Immature natural killer cell (primary cell): ENCODE results near the gene BLOC1S5. TPM values are rescaled to one million over a fixed set of nuclear protein-coding genes. Genes with fewer than 3 reads are reported as not detected.
A peak's percentile ranks its signal among the peaks of the same experiment; 100 is the strongest.
"Not testable (repeated sequence)": the region's sequence is repeated elsewhere in the genome, so short reads cannot be mapped to it uniquely, and the experiment has no call there.

Source experiments
- DNase-seq, 3 donors: peaks; one replicate each; pipeline ENCODE4 v3.0.0; 2022; ENCODE audit warnings: mixed read lengths in 1 of 3
- H3K27ac Mint-ChIP-seq, 6 donors: one replicate each; pipeline ENCODE4 v1.8.0; 2020; ENCODE audit warnings: mixed read lengths in 6 of 6, mild to moderate bottlenecking in 5 of 6, inconsistent platforms in 4 of 6, moderate library complexity in 3 of 6
- H3K27me3 Mint-ChIP-seq, 3 donors: one replicate each; pipeline ENCODE4 v1.8.0; 2020 to 2021; ENCODE audit warnings: low read depth in 3 of 3, mild to moderate bottlenecking in 3 of 3, mixed read lengths in 3 of 3, moderate library complexity in 3 of 3, inconsistent platforms in 1 of 3
- H3K36me3 Mint-ChIP-seq, 3 donors: one replicate each; pipeline ENCODE4 v1.8.0; 2020; ENCODE audit warnings: mixed read lengths in 3 of 3, inconsistent platforms in 2 of 3, mild to moderate bottlenecking in 2 of 3
- H3K4me1 Mint-ChIP-seq, 2 donors: one replicate each; pipeline ENCODE4 v1.8.0; 2020; ENCODE audit warnings: inconsistent platforms in 2 of 2, mild to moderate bottlenecking in 2 of 2, mixed read lengths in 2 of 2, moderate library complexity in 1 of 2
- H3K4me3 Mint-ChIP-seq, 5 donors: one replicate each; pipeline ENCODE4 v1.8.0; 2020; ENCODE audit warnings: mild to moderate bottlenecking in 5 of 5, mixed read lengths in 5 of 5, inconsistent platforms in 3 of 5, moderate library complexity in 3 of 5
- H3K9me3 Mint-ChIP-seq, 6 donors: one replicate each; pipeline ENCODE4 v1.8.0; 2020; ENCODE audit warnings: mild to moderate bottlenecking in 6 of 6, mixed read lengths in 6 of 6, inconsistent platforms in 4 of 6, moderate library complexity in 3 of 6
- polyA plus RNA-seq, 3 donors: library from polyadenylated mRNA; unstranded; fragments of 300-500 nt; fragmentation: Illumina TruSeq; gene quantifications; one replicate each; pipeline ENCODE4 v1.2.3, GENCODE V29; 2021

BLOC1S5 gene
- polyA plus RNA-seq, 3 donors from 2014 or later, result 23.6 to 42.9 (median 29.7) TPM

- no peaks in the 10 kb centered on the region for H3K27me3 Mint-ChIP-seq
- H3K36me3 Mint-ChIP-seq, result peaks cover 21 to 52% (median 40%) of the 10 kb centered on the region in 3 donors
- no peak for DNase-seq
- H3K27ac Mint-ChIP-seq, result no peak overlapping the region
- H3K9me3 Mint-ChIP-seq, result peaks cover 0 to 5% (median 0%) of the 10 kb centered on the region in 6 donors
- no peak overlapping the region for H3K4me3 Mint-ChIP-seq
- H3K4me1 Mint-ChIP-seq, result peaks cover 0 to 8% of the 10 kb centered on the region in 2 donors
Measured at GRCh38 chr6:8047541-8048292, 16.5 kb downstream of the BLOC1S5 start.

GRCh38 chr6:8045769-8046168 is 18.4 kb downstream of the BLOC1S5 start:
- H3K36me3 Mint-ChIP-seq, result peaks cover 24 to 48% (median 40%) of the 10 kb centered on the region in 3 donors
- H3K4me1 Mint-ChIP-seq, result peaks cover 0 to 10% of the 10 kb centered on the region in 2 donors

GRCh38 chr6:8043221-8043620 is 21.0 kb downstream of the BLOC1S5 start:
- no peak overlapping the region for H3K4me3 Mint-ChIP-seq
- peaks cover 0 to 11% of the 10 kb centered on the region in 2 donors for H3K4me1 Mint-ChIP-seq

More at GRCh38 chr6:8045769-8046168, 18.4 kb downstream of the BLOC1S5 start:
- H3K27me3 Mint-ChIP-seq, H3K27ac Mint-ChIP-seq, DNase-seq, H3K9me3 Mint-ChIP-seq, H3K4me3 Mint-ChIP-seq: not testable (repeated sequence)

GRCh38 chr6:8041913-8042583 is 22.1 kb downstream of the BLOC1S5 start:
- H3K9me3 Mint-ChIP-seq, result peaks cover 0 to 5% (median 0%) of the 10 kb centered on the region in 6 donors
- peaks cover 32 to 56% (median 38%) of the 10 kb centered on the region in 3 donors for H3K36me3 Mint-ChIP-seq
- H3K27ac Mint-ChIP-seq, result no peak overlapping the region
- DNase-seq, result no peak
- H3K4me1 Mint-ChIP-seq, result peaks cover 8 to 23% of the 10 kb centered on the region in 2 donors
- no peaks in the 10 kb centered on the region for H3K27me3 Mint-ChIP-seq
- H3K4me3 Mint-ChIP-seq, result no peak overlapping the region

More at GRCh38 chr6:8043221-8043620, 21.0 kb downstream of the BLOC1S5 start:
- H3K36me3 Mint-ChIP-seq, result peaks cover 40 to 55% (median 47%) of the 10 kb centered on the region in 3 donors
- no peaks in the 10 kb centered on the region for H3K27me3 Mint-ChIP-seq
- DNase-seq, result no peak
- peaks cover 0 to 5% (median 0%) of the 10 kb centered on the region in 6 donors for H3K9me3 Mint-ChIP-seq
- no peak overlapping the region for H3K27ac Mint-ChIP-seq

GRCh38 chr6:8034107-8034506 is 30.1 kb downstream of the BLOC1S5 start:
- not testable (repeated sequence) for H3K9me3 Mint-ChIP-seq, DNase-seq, H3K27ac Mint-ChIP-seq, H3K27me3 Mint-ChIP-seq, H3K4me3 Mint-ChIP-seq
- H3K36me3 Mint-ChIP-seq, result peaks cover 19 to 24% (median 22%) of the 10 kb centered on the region in 3 donors
- peaks cover 41 to 62% of the 10 kb centered on the region in 2 donors for H3K4me1 Mint-ChIP-seq

- Mint-ChIP-seq H3K4me1 (peaks cover 33 to 54% of the 10 kb centered on the region in 2 donors), H3K27me3 (peaks cover 0 to 2% (median 0%) of the 10 kb centered on the region in 3 donors), H3K9me3 (peaks cover 0 to 4% (median 0%) of the 10 kb centered on the region in 6 donors), H3K4me3 (no peak overlapping the region), H3K27ac (no peak overlapping the region), H3K36me3 (peaks cover 9 to 22% (median 20%) of the 10 kb centered on the region in 3 donors)
- DNase-seq, result no peak
Measured at GRCh38 chr6:8030920-8031319, 33.3 kb downstream of the BLOC1S5 start.

- Mint-ChIP-seq H3K4me1 (peaks cover 29 to 47% of the 10 kb centered on the region in 2 donors), H3K4me3 (no peak overlapping the region), H3K9me3 (peaks cover 0 to 4% (median 0%) of the 10 kb centered on the region in 6 donors), H3K36me3 (peaks cover 9 to 18% (median 17%) of the 10 kb centered on the region in 3 donors), H3K27ac (no peak overlapping the region), H3K27me3 (no peaks in the 10 kb centered on the region)
- no peak for DNase-seq
Measured at GRCh38 chr6:8029243-8029870, 34.8 kb downstream of the BLOC1S5 start.

- Mint-ChIP-seq H3K4me3 (no peak overlapping the region), H3K27me3 (no peaks in the 10 kb centered on the region), H3K36me3 (peaks cover 9 to 20% (median 15%) of the 10 kb centered on the region in 3 donors), H3K4me1 (peaks cover 27 to 47% of the 10 kb centered on the region in 2 donors), H3K9me3 (peaks cover 0 to 2% (median 0%) of the 10 kb centered on the region in 6 donors), H3K27ac (peak overlapping the region in 1 of 6 donors; percentile 31)
- no peak for DNase-seq
Measured at GRCh38 chr6:8027965-8028651, 36.1 kb downstream of the BLOC1S5 start.

- DNase-seq, result no peak
- Mint-ChIP-seq H3K27me3 (peaks cover 0 to 3% (median 0%) of the 10 kb centered on the region in 3 donors), H3K4me3 (no peak overlapping the region), H3K36me3 (peaks cover under 1 to 20% (median 11%) of the 10 kb centered on the region in 3 donors), H3K9me3 (no peaks in the 10 kb centered on the region), H3K27ac (no peak overlapping the region), H3K4me1 (peaks cover 23 to 37% of the 10 kb centered on the region in 2 donors)
Measured at GRCh38 chr6:8026800-8027199, 37.4 kb downstream of the BLOC1S5 start.

- Mint-ChIP-seq H3K4me3 (no peak overlapping the region), H3K9me3 (no peaks in the 10 kb centered on the region), H3K36me3 (peaks cover 4 to 32% (median 5%) of the 10 kb centered on the region in 3 donors), H3K27ac (peak overlapping the region in 1 of 6 donors; percentile 45), H3K27me3 (peaks cover 0 to 3% (median 0%) of the 10 kb centered on the region in 3 donors), H3K4me1 (peaks cover 12 to 25% of the 10 kb centered on the region in 2 donors)
- DNase-seq, result no peak
Measured at GRCh38 chr6:8025191-8025590, 39.0 kb downstream of the BLOC1S5 start.

- no peak for DNase-seq
- Mint-ChIP-seq H3K4me1 (peaks cover 6 to 11% of the 10 kb centered on the region in 2 donors), H3K27me3 (peaks cover 0 to 3% (median 0%) of the 10 kb centered on the region in 3 donors), H3K9me3 (no peaks in the 10 kb centered on the region), H3K27ac (no peak overlapping the region), H3K36me3 (peaks cover 4 to 28% (median 5%) of the 10 kb centered on the region in 3 donors), H3K4me3 (no peak overlapping the region)
Measured at GRCh38 chr6:8023638-8024037, 40.6 kb downstream of the BLOC1S5 start.

- peaks cover 0 to 3% (median 0%) of the 10 kb centered on the region in 3 donors for H3K27me3 Mint-ChIP-seq
- peaks cover 6 to 24% (median 11%) of the 10 kb centered on the region in 3 donors for H3K36me3 Mint-ChIP-seq
- H3K9me3 Mint-ChIP-seq, result no peaks in the 10 kb centered on the region
Measured at GRCh38 chr6:8020083-8020482, 44.1 kb downstream of the BLOC1S5 start.

GRCh38 chr6:8017705-8018104 is 46.5 kb downstream of the BLOC1S5 start:
- Mint-ChIP-seq H3K27ac (peak overlapping the region in 1 of 6 donors; percentile 70), H3K4me1 (peaks cover 12 to 15% of the 10 kb centered on the region in 2 donors), H3K9me3 (no peaks in the 10 kb centered on the region), H3K4me3 (peak overlapping the region in 1 of 5 donors; percentile 71), H3K27me3 (peaks cover 0 to 3% (median 0%) of the 10 kb centered on the region in 3 donors), H3K36me3 (peaks cover 9 to 30% (median 18%) of the 10 kb centered on the region in 3 donors)
- no peak for DNase-seq

More at GRCh38 chr6:8020083-8020482, 44.1 kb downstream of the BLOC1S5 start:
- no peak for DNase-seq
- Mint-ChIP-seq H3K4me3 (no peak overlapping the region), H3K4me1 (peaks cover 12 to 15% of the 10 kb centered on the region in 2 donors), H3K27ac (no peak overlapping the region)
